ENCODE results near the gene CAPN1.

GRCh38 chr11:65159012-65159411 lies 22.7 kb upstream of the CAPN1 start:
- no peak for TF ChIP-seq POLR2A (IDR thresholded peaks at IDR 0.05)
- TF ChIP-seq CTCF (IDR thresholded peaks at IDR 0.05), result no peak
- TF ChIP-seq POLR2AphosphoS5 (IDR thresholded peaks at IDR 0.05), result no peak
- no peak for TF ChIP-seq EP300 (IDR thresholded peaks at IDR 0.05)

All from suprapubic skin (tissue), 4 donors.